HuH-7 (cell line): ENCODE data around the gene MAPK9.
"Not testable (repeated sequence)": the region's sequence is repeated elsewhere in the genome, so short reads cannot be mapped to it uniquely, and the experiment has no call there.

Experiments
- DNase-seq: peaks from one replicate; pipeline ENCODE4 v3.0.0; 2011; ENCODE audit warnings: low spot score

MAPK9 gene

DNA sequence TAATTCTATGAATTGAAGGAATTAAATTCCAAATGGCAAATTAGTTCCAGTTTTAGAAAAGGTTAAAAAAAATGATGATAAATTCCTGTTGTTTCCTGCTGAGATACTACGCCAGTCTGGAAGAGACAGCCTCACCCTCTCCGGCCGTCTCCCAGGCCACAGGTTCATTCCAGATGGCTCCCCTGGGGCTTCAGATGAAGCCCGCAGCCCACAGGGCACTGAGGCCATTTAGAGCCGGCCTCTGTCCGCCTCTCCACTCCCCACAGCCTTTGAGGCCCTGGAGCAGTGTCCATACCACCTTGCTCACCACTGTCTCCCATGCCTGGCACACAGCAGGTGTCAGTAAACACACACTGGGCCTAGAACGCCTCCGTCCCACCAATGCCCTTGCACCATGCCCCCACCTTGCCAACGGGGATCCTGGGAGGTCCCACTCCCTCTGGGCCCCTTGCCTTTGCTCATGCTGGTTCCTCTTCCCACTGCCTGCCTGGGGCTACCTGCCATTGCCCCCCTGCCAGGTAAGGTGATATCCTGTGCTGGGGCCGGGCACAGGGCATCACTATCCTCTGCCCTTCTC, 35.2 kb upstream of the MAPK9 start:
- no peak for DNase-seq

GRCh38 chr5:180324601-180324950, 32.7 kb upstream of the MAPK9 start:
- DNase-seq = no peak

DNA sequence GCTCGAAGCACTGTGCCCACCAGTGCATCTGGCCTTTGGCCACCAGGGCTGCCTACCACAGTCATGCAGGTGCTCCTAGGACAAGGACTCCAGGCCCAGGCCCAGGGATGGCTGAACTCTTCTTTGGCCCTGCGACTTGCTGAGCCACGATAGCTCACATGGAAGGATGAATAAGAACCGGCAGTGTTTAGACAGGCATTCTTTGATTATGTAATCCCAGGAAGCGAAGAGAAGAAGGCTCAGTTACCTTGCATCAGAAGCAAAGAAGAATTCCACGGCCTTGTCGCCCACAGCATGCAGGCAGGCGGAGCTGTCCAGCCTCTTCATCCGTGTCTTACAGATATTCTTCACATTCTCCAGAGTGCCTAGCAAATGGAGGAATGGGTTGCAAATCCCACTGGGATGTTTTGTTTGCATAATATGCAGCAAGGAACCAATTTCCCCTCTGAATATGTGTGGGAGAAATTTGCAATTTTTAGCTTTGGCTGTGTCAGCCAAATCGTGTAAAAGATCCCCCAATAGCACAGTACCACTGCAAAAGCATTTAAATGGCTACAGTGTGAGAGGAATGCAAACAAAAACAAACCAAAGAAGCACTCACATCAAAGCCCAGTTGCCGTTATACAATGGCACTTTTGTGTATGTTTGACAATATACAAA, 32.2 kb upstream of the MAPK9 start:
- no peak for DNase-seq

GRCh38 chr5:180323160-180323559, 31.3 kb upstream of the MAPK9 start:
- no peak for DNase-seq

- DNase-seq = no peak
Observed at GRCh38 chr5:180318456-180319089, 26.7 kb upstream of the MAPK9 start.

DNA sequence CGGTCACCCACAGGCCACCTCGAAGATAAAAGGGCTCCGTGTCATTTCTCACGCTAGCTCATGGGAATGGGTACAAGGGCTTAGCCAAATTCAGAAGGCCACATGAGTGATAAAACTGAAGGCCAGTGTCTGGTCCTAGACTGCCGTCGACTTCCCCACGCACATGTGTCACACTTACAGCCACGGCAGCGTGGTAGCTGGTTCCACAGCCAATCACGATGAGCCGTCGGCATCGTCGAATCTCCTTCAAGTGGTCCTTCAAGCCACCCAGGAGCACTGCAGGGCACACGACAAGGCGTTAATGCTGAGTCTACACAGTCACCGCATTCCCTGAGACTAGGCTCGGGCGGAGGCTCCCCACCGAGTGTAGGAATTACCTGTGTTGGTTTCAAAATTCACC, 24.7 kb upstream of the MAPK9 start:
- no peak for DNase-seq

DNA sequence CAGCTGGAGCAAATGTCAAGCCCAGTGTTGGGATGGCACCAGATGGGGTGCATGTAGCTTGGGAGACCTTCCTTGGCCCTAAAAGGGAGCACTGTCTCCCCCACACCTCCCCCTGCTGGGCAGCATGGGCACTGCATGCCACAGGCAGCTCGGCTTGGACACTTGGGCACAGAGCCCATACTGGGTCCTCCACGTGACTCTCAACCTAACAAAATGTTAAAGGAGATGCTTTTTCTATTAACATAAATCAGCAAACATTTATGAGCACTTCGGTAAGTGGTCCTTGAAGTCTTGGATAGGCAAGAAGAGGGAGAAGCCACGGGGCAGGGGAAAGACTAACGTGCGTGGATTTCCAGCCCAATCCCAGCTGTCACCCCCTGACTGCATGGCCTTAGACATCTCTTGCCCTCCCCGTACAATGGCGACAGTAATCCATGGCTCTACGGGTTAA, 23.9 kb upstream of the MAPK9 start:
- DNase-seq = peak; percentile 70

DNA sequence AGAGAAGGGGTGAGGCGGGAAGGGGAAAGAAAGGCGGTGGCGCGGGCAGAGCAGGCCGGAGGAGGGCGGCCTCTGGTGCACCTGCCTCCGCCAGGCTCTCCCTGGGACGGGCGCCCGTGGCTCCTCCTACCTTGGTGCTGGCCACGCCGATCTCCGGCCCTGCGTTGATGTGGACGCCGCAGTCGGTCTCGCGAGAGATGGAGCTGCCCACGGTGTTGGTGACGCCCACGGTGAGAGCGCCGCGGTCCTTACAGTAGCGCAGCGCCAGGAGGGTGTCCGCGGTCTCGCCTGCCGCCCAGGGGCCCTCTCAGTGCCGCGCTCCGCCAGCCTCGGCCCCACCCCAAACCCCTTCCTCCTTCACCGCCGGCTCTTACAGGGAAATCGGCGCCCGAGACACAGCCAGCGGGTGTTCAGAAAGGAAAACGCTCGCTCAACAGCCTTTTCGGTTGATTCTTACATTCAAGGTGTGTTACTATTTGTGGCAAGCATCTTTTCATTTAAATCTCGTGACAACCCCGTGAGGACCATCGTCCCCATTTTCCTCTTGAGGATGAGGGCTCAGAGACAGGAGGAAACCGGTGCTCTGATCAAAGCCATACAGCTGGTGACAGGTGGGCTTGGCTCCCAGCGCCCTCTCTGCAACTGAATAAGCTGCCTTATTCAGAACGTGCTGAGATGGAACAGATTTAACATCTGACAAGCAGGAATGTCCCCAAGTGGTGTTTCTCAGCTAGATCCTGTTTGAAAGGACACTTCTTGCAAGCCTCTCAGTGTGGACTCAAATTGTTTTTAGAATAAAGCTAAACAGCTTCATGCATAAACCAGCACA, 22.0 kb upstream of the MAPK9 start:
- peak; percentile 90 for DNase-seq

DNA sequence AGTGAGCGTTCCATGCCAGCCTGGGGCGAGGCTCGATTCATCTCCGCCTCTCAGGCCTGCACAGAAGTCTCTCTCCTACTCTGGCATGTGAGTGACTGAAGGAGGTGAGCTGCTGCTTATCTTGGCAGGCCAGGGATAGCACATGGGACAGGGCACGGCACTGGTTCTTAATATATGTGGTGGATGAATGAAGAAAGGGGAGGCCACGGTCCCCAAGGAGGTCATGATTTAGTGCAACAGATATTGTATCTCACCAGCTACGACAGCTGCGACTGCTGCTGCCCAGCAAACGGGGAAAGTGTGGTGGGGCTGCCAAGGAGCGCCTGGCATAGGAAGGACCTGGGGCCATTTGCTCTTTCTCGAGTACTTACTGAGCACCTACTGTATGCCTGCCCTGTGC, 19.3 kb upstream of the MAPK9 start:
- no peak for DNase-seq

DNA sequence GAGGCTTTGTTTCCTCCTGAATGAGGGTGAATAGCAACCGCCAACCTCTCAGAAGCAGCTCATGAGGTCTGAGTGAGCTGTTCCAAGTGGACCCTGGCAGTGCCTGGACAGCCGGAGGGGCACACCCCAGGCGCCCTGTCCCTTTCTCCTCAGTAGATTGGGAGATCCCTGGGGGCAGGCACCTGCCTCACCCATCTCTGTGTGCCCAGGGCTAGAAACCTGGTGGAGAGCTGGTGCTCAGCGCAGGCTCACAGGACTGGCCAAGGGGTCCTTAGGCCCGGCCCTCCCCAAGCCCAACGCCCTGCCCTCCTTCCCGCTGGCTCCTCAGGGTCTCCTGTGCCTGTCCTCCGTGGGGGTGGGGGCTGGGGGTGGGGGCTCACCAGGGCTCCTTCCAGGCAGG, 14.9 kb upstream of the MAPK9 start:
- no peak for DNase-seq

DNA sequence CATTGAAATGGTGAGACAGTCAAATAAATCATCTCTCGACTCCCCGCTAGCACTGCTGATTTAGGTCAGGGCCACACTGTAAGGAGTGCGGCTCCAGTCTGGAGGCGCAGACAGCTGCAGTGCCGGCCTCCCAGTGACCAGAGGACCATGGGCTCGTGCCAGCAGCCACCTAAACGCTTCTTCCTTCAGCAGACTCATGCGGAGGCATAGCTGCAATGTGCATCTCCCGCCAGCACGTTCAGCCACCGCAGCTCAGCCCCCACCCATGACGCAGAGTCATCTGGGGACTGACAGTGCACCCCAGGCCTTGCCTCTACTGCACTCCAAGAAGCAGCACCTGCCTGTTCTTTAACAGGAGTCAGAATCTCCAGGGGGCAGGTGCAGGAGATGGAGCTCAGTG, 13.6 kb upstream of the MAPK9 start:
- no peak for DNase-seq

DNA sequence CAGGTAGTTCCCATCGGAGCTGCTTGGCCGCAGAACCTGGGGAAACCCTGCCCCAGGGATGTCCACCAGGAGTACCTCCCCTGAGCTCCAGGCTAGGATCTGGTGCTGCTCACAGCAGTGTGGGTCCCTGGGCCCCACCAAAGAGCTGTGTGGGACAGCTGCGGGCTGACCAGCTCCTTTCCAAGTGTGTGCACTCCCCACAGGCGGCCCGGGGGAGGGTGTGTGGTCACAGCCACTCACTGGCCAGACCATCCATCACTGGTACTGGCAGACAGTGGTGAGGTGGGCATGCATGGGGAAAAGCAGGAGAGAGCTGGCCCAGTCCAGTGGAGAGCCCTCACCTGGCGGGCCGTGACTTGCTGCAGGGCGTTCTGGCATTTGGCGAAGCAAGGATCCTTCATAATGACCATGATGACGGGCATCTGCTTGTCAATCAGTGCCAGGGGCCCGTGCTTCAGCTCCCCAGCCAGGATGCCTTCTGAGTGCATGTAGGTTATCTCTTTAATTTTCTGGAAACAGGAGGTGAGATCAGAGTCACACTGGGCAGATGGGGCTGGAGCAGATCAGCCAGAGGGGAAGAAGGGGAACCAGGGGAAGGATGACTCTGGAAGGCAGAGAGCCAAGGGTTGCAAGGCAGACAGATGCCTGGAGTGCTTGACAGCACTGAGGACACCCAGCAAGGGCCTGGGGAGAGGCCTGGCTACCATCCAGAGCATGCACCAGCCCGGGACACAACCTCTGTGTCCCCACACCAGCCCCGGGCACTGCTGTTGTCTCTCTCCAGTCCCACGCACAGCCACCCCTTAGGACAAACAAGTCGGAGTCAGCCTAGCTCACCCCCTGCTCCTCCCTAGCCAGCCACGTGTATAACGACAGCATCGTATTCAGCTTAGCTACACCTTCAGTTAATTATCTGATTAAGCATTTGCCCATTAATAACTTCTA, 12.8 kb upstream of the MAPK9 start:
- no peak for DNase-seq

DNA sequence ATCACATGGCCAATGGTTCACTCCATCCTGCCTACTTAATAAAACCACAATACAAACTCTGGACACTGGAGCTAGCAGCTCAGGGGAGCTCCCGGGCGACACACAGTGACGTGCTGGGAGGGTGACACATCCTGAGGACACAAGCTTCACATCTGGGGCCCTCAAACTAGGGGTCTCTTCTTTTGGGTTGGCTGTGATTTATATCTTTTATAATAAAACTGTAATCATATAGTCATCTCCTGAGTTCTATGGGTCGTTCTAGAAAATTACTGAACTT, 12.1 kb upstream of the MAPK9 start:
- DNase-seq = no peak

DNA sequence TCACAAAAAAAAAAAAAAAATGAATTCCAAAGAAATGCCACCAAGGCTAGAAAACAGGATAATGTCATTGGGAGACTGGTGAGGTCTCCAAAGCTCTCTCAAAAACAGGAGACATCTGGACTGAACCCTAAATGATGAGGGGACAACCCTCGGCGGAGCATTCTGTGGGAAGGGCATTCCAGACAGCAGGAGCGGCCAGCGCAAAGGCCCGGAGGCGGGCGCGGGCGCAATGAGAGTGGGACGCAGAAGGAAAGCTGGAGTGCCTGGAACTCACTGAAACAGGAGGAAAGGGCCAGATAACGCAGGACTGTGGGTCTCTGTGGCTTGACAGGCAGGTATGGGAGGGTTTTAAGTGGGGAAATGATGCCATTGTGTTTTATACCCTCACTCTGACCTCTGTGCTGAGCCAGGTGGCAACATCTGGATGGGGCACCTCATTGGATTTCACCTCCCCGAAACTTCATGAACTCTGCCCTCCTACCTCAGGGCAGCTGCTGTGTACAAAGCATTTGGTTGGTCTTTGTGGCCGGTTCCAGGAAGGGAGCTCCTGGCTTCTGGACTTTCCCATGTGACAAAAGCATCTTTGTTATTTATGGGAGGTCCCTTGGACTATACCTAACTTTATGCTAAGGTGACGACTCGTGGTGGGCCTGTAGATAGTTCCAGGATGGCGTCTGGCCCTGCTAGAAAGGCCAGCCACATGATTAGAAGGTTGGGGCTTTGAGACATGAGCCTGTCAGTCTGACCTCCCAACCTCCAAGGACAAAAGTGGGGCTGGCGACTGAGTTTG, 11.5 kb upstream of the MAPK9 start:
- no peak for DNase-seq

- DNase-seq = no peak
Observed at GRCh38 chr5:180302256-180302655, 10.4 kb upstream of the MAPK9 start.

DNA sequence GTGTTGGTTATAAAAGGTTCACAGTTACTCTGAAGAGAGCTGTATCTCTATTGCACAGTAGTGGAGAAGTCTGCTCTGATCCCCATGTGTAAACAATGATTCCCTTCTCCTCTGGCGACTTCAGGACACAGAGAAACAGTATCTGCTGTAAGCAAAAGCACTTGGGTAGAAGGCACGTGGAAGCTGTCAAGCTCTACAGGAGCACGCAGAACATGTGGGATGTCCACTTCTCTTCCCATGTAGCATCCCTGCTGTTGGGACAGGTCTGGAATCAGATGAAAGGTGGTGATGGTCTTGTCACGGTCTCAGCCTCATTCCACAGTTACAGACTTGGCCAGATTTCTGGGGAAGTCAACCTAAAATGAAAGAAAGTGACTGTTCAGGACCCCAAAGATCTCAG, 9.4 kb upstream of the MAPK9 start:
- DNase-seq = no peak

- no peak for DNase-seq
Observed at GRCh38 chr5:180299526-180299925, 7.6 kb upstream of the MAPK9 start.

GRCh38 chr5:180299014-180299413, 7.1 kb upstream of the MAPK9 start:
- DNase-seq = not testable (repeated sequence)

- no peak for DNase-seq
Observed at GRCh38 chr5:180297587-180298282, 5.9 kb upstream of the MAPK9 start.

GRCh38 chr5:180296771-180297170, 4.9 kb upstream of the MAPK9 start:
- no peak for DNase-seq
